ENCODE data around the gene AKAP1. TPM values are rescaled to one million over a fixed set of nuclear protein-coding genes. Genes with fewer than 3 reads are reported as not detected.

AKAP1 gene
- total RNA-seq, 2 experiments from 2014 or later = 27.3 to 28.6 TPM

GRCh38 chr17:57046749-57047148 is 38.3 kb upstream of the AKAP1 start:
- DNase-seq (peak; percentile 4), ATAC-seq (no peak)
- CTCF ChIA-PET = interaction anchor here (1.5 kb wide), 1 partner anchor 37 kb away, joined by 3 read pairs; no protein-coding TSS in a partner anchor
- no peak for TF ChIP-seq CTCF (IDR thresholded peaks at IDR 0.05)
- peaks cover 20% of the 10 kb centered on the region for H3K4me1 Mint-ChIP-seq (ENCODE audit: low read depth)
- no peaks in the 10 kb centered on the region for H3K9me3 Mint-ChIP-seq
- H3K27ac Mint-ChIP-seq = no peak overlapping the region
- no peaks in the 10 kb centered on the region for H3K36me3 Mint-ChIP-seq (ENCODE audit: low read depth)
- POLR2A ChIA-PET = interaction anchor here (1.5 kb wide), 1 partner anchor 38 kb away, joined by 5 read pairs; the partner anchor contains the start of gene AKAP1
- intact Hi-C loops (cut with micrococcal nuclease) = no loop called here
- H3K4me3 Mint-ChIP-seq = peak overlapping the region; percentile 69
- peaks cover 44% of the 10 kb centered on the region for H3K27me3 Mint-ChIP-seq

GRCh38 chr17:57048096-57048495 is 37.0 kb upstream of the AKAP1 start:
- peaks cover 20% of the 10 kb centered on the region for H3K4me1 Mint-ChIP-seq (ENCODE audit: low read depth)
- H3K27ac Mint-ChIP-seq = no peak overlapping the region

GRCh38 chr17:57050306-57050705 is 34.7 kb upstream of the AKAP1 start:
- no peak for DNase-seq
- H3K27me3 Mint-ChIP-seq = peaks cover 23% of the 10 kb centered on the region
- no peaks in the 10 kb centered on the region for H3K36me3 Mint-ChIP-seq (ENCODE audit: low read depth)
- CTCF ChIA-PET = interaction anchor here (0.9 to 1.2 kb wide), 2 partner anchors 30 to 37 kb away, joined by 3 to 4 read pairs; no protein-coding TSS in a partner anchor
- ATAC-seq = no peak
- POLR2A ChIA-PET = no interaction called here
- no peak overlapping the region for H3K27ac Mint-ChIP-seq
- no peak for TF ChIP-seq CTCF (IDR thresholded peaks at IDR 0.05)
- peaks cover 16% of the 10 kb centered on the region for H3K4me1 Mint-ChIP-seq (ENCODE audit: low read depth)
- H3K4me3 Mint-ChIP-seq = no peak overlapping the region
- intact Hi-C loops (cut with micrococcal nuclease) = no loop called here
- no peaks in the 10 kb centered on the region for H3K9me3 Mint-ChIP-seq

More at GRCh38 chr17:57048096-57048495, 37.0 kb upstream of the AKAP1 start:
- intact Hi-C loops (cut with micrococcal nuclease) = no loop called here
- Mint-ChIP-seq H3K27me3 (peaks cover 40% of the 10 kb centered on the region), H3K36me3 (ENCODE audit: low read depth) (no peaks in the 10 kb centered on the region), H3K9me3 (no peaks in the 10 kb centered on the region), H3K4me3 (no peak overlapping the region)
- POLR2A ChIA-PET = interaction anchor here (1.5 kb wide), 1 partner anchor 37 kb away, joined by 5 read pairs; the partner anchor contains the start of gene AKAP1
- ATAC-seq = no peak
- CTCF ChIA-PET = interaction anchor here (0.9 to 2.2 kb wide), 4 partner anchors 12 to 268 kb away, joined by 3 to 5 read pairs (median 3); no protein-coding TSS in a partner anchor
- no peak for TF ChIP-seq CTCF (IDR thresholded peaks at IDR 0.05)
- DNase-seq = no peak

GRCh38 chr17:57051886-57052361 is 33.1 kb upstream of the AKAP1 start:
- no peaks in the 10 kb centered on the region for H3K9me3 Mint-ChIP-seq
- ATAC-seq (no peak), DNase-seq (no peak)
- H3K27me3 Mint-ChIP-seq = peaks cover 12% of the 10 kb centered on the region
- H3K4me1 Mint-ChIP-seq (ENCODE audit: low read depth) = peaks cover 4% of the 10 kb centered on the region
- no peaks in the 10 kb centered on the region for H3K36me3 Mint-ChIP-seq (ENCODE audit: low read depth)
- H3K27ac Mint-ChIP-seq = no peak overlapping the region
- H3K4me3 Mint-ChIP-seq = no peak overlapping the region
- ChIA-PET POLR2A (no interaction called here), CTCF (interaction anchor here (1.0 kb wide), 1 partner anchor 42 kb away, joined by 4 read pairs; no protein-coding TSS in a partner anchor)
- intact Hi-C loops (cut with micrococcal nuclease) = no loop called here
- no peak for TF ChIP-seq CTCF (IDR thresholded peaks at IDR 0.05)

GRCh38 chr17:57062865-57063264 is 22.2 kb upstream of the AKAP1 start:
- POLR2A ChIA-PET = no interaction called here
- peaks cover 2% of the 10 kb centered on the region for H3K27me3 Mint-ChIP-seq
- no peaks in the 10 kb centered on the region for H3K4me1 Mint-ChIP-seq (ENCODE audit: low read depth)
- CTCF ChIA-PET = no interaction called here
- TF ChIP-seq CTCF (IDR thresholded peaks at IDR 0.05) = no peak
- DNase-seq = no peak
- H3K27ac Mint-ChIP-seq = no peak overlapping the region
- intact Hi-C loops (cut with micrococcal nuclease) = no loop called here
- no peak overlapping the region for H3K4me3 Mint-ChIP-seq
- no peaks in the 10 kb centered on the region for H3K36me3 Mint-ChIP-seq (ENCODE audit: low read depth)
- H3K9me3 Mint-ChIP-seq = no peaks in the 10 kb centered on the region
- ATAC-seq = no peak
